ENCODE results near the gene ATP13A3.

ATP13A3 gene

DNA sequence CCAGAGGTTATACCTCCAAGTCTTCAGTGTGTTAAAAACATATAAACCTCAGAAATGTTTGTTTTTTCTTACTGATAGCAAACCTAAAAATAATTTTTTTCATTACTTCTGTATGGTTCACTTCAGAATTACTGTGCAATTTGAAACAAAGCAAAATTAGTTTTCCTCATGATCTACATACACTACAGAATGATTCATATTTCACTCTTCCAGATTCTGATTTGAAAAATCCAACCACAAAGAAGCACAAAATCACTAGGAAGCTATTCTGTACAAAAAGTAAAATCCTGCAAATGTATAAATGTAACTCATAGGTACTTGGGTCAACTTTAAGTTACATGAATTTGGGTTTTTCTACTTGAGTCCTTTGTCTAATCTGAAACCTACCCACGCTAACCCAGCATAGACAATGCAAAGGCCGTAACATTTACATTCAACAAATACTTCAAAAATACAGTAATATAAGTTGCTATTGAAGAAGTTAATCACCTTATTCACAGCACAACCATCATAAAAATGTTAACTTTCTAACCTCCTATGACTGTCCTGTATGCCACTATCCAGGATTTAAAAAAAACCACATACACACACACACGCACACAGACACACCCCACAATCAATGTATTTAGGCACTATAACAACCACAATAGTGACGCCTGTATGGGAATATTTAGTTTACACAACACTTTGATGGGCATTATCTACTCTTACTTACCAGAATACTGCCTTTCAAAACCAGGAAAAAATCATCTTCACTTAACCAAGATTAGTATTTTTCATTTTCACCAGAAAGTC is 11.5 kb downstream of the ATP13A3 start:
- DNase-seq = no peak

DNA sequence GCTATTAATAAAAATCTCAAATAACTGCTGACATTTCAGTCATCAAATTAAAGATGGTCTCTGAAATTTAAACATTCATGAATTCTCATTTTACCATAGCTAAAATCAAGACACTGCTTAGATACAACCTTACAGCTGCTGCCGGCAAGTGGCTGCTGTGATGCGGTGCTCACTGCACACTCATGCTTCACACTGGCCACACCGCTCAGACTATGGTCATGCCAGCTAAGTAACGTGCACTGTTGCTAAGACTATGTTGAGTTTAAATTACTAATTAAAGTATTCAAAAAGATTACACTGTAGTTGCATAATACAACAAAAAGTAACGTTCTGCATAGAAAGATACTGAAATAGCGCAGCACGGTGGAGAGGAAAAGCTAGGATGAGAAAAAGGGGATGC is 12.1 kb downstream of the ATP13A3 start:
- DNase-seq = no peak

DNA sequence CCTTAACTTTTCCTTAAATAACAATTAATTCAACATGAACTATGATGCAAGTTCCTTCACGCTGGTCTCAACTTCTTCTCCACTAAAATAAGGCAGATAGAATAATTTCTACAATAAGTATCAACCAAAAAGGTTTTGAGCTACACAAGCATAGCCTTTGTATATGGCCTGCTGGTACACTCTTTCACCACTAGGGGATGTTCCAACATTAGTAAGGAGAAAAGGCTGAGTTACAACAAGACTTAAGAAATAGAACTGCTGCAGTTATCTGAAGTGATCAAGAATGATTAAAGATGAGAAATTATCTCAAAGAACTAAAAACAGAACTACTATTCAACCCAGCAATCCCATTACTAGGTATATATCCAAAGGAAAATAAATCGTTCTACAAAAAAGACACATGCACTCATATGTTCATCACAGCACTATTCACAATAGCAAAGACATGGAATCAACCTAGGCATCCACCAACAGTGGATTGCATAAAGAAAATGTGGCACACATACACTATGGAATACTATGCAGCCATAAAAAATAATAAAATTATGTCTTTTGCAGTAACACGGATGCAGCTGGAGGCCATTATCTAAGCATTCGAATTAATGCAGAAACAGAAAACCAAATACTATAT is 14.4 kb downstream of the ATP13A3 start:
- no peak for DNase-seq

DNA sequence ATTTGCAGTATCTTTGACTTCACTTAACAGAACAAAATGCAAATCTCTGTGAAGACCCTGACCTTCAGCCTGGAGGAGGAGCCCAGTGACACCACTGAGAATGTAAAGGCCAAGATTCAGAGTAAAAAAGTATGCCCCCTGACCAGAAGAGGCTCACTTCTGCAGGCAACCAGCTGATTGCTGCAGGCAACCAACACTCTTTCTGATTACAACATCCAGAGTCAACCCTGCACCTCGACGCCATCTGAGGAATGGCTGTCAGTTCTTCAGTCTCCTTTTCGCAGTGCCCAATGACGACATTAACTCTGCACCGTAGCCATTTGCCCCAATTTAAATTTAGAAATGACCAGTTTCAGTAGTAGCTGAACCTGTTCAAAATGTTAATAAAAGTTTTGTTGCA is 14.9 kb downstream of the ATP13A3 start:
- DNase-seq = no peak

DNA sequence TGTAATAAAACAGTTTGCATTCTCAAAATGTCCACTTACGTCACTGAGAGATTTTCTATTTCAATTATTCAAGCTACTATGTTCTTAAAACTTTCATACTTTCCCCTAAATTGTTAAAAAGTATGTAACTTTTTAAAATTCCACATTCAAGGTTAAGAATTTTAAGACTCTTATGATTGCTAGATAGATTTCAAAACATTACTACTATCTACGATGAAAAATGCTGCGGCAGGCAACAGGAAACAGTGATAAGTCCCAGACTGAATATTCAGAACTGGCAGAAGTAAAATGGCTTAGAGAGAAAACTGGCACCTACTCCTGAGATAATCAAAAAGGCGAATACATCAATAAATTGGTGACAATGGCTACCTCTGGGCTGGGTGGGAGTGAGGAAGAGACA is 16.2 kb downstream of the ATP13A3 start:
- no peak for DNase-seq

DNA sequence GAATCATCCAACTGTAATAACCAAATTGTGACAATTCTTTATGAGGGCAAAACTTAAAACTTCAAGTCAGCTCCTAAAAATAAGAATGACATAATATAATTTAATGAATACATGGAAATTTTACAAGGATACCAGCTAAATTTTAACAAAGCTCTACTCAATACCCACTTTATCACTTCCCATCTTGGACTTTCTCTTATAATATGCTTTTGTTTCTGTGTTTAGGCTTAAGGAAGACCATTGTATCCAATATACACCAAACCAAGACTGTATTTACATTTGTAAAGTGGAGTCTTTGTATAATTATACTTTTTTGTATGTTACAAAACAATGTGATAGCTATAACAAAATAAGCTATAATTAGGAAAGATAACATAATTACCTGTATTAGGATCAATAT is 16.8 kb downstream of the ATP13A3 start:
- DNase-seq = no peak

DNA sequence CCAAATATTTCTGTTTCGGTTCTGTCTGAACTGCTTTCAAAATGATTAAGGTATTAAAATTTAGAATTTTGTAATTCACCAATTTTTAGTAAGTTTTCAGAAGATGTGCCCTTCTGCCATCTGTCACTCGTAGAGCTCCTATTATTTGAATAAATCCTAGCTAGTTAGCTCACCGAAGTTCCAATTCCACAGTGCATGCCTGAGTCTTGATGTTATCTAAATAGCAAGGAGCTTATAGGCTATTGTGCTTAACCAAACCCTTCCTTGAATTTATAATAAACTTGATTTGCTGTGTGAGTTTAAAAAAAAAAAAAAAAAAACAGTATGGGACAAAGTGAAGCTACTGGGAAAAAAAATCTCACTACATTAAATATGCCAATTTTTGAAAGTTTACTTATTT is 18.7 kb downstream of the ATP13A3 start:
- DNase-seq = no peak

DNA sequence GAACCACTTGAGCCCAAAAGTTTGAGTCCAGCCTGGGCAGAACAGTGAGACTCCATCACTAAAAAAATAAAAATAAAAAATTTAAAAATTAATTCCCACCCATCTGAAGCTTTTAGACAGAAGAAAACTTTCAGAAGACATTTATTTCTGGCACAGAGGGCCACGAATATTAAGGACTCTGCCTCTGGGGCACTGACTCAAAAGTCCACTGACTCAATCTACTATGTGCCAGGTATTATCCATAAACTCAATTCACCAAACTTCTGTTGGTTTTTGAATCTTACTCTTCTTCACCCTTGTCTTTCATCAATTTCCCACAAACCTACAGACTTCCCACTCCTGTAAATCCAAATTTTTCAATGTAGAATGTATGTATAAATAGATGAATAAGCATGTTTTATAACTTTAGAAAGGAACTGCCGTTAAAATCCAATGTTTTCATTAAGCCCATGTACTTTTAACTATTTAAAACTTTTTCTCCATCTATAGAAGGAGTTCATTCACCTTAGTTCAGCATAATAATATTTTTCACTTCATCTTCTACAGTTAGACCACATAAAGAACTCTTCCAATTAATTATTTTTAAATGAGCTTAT is 19.9 kb downstream of the ATP13A3 start:
- no peak for DNase-seq

DNA sequence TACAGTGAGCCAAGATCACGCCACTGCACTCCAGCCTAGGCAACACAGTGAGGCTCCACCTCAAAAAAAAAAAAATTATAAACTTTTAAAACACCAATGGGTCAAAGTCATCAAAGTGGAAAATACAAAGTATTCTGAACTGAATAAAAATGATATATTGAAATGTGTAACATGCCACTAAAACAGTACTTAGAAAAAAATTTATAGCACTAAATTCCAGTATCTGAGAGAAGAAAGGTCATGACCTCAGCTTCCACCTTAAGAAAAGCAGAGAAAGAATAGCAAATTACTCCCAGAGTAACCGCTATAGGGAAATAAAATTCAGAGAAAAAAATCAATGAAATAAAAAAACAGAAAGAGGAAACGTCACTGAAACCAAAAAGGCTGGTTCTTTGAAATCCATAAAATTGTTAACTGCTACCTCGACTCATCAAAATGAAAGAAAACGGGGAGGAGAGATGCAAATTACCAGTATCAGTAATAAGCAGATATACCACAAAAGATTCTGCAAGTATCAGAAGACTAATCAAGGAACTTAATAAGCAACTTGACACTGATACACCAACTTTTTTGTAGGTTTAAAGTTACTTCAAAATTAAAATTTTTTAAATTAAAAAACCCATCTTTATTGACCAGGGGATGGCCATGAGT is 20.8 kb downstream of the ATP13A3 start:
- DNase-seq = no peak

DNA sequence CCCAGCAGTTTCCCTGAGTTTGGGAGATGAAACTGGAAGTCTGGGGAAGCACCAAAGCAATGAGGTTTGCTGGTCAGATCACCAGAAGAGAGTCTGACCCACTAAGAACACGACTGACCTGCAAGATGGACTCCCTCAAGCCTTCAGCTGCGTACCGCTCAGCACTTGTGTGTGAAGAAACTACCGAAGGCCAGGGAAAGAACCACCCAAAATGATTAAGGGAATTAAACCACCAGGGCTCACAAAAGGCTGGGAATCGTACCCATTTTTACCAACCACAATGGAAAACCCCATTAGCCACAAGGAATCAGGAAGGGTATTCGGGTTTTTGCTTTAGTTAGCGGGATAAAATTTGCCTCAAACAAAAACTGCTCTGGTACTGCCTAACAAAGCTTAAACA is 21.6 kb downstream of the ATP13A3 start:
- DNase-seq = no peak

DNA sequence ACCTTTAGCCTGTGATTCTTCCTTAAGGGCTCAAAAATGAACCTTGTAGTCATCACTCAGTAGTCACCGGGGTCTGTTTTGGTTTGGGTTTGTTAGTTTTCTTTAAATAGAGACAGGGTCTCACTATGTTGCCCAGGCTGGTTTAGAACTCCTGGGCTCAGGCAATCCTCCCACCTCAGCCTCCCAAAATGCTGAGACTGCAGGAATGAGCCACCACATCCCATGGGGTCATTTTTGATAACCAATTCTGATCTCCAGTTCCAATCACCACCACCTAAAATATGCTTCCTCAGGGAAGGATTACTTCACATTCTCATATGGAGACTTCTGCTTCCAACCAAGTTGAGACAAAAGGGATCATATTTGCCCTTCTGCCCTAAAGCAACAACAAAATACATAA is 22.1 kb downstream of the ATP13A3 start:
- DNase-seq = no peak

DNA sequence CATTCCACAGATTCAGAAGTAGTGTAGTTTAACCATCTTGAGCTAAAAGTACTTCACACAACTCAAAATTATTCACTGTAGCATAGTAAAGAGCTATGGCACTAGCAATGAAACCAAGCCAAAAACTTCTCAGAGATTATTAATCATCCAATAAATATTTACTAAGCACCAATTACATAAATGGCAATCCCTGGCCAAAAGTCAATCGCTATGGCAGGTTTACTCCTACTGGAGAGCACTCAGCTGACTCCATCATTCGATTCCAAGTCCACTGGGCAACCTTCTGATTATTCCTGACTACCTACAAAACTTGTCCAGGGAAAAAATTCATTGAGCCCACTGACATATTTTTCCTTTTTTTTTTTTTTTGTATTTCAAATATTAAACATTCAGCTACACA is 23.9 kb downstream of the ATP13A3 start:
- DNase-seq = no peak

DNA sequence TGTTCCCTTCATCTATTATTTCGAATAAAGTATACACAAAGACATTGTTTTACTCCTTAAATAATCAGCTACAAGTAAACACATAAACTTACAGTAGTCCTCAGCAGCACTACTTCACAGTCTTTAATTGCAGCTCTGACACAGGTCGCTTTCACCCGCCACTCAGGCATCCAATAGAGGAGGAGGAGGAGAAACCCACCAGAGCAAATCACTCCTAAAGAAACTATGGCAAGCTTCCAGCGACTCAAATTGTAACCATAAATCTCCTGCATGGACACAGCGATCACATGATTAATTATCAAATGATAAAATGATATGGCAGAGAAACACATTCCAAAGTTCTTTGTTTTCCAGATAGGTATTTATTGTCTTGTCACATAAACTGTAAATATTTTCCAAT is 26.2 kb downstream of the ATP13A3 start:
- DNase-seq = no peak

DNA sequence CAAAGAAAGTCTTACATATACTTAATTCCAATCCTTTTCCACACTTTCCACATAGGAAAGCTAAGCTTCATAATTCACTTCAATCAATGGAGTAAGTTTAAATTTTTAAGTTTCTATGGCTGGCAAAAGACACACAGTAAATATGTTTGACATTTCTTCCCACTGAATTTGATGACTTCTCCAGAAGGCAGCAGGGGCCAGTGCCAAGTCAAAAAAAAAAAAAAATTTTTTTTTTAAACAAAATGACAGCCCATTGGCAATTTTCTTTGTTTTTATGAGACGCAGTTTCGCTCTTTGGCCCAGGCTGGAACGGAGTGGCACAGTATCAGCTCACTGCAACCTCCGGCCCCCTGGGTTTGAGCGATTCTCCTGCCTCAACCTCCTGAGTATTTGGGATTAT is 28.7 kb downstream of the ATP13A3 start:
- no peak for DNase-seq

DNA sequence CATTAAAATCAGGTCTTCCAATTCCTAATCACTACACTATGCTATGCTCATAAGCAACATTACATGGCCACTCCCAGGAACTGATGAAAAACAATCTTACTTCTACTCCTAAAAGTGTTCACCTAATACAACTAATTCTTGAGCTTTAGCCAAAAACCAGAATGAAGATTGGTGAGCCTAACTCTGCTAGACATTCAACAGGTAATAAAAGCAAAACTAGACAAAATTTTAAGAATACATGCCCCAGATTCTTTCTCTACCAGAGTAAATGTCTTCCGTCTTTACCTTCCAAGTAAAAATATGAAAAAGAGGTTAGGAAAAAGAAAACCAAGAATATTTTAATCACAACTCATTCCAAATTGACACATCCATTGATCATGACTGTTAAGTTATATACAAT is 31.3 kb downstream of the ATP13A3 start:
- DNase-seq = no peak

DNA sequence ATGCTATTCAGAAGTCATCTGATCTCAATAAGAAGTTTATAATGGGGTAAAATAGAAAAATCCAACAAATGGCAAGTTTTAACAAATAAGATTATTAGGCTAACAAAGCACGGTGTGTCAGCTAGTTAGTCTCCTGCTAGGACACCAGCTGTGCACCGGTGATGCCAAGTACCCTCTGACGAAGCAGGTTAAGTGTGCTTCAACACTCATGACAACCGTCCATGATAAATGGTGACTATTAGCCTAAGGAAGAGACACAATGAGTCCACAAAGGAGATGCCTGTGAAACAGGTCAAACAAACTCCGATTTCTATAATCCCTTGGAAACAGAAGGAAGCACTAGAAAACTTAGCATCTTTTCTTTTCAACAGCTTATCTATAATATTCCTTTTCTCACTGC is 36.5 kb downstream of the ATP13A3 start:
- no peak for DNase-seq

DNA sequence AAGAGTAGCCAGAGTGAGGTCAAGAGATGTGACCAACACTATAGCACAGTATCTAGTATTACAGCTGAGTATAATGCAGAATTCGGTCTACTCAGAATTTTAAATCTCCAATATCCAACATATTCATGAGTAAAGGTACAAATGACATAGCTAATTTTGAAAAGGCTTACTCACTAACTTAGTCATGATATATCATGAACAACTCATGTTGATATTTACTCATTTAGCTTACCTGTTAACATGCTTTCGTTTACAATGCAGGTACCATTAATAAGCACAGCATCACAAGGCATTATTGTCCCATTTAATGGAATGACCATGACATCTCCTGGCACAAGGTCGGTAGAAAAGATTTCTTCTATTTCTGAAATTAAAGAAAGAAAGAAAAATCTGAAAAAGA is 36.9 kb downstream of the ATP13A3 start:
- no peak for DNase-seq

DNA sequence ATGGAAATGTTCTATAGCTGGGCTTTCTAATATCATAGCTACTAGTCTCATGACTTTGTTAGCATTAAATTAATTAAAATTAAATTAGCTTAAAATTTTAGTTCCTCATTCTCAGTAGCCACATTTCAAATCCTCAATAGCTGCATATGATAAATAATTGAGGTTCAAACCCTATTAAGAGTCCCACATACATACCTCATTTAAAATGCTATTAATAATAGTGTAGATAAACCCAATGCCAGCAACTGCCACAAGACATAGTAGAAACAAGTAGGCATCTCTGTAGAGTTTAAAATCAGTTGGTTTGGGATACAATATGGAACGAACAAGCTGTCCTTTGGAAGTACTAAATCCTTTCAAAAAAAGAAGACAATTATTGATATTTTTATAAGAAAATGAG is 39.1 kb downstream of the ATP13A3 start:
- DNase-seq = no peak

DNA sequence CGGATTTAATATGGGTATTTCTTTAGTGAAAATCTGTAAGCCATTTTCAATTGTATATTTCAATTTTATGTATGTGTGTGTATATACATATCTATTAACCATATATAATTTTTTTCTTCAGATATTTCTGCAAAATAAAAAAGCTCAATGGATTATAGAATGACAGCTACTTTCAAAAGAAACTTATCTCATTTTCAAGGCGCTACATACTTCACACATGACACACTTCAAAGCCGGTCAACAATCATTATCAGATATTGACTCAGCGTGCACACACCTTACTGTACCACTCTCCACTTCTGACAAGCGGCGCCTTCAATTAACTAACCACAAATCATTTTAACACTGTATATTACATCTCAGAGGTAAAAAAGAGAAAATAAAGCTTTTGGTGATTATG is 39.6 kb downstream of the ATP13A3 start:
- no peak for DNase-seq

DNA sequence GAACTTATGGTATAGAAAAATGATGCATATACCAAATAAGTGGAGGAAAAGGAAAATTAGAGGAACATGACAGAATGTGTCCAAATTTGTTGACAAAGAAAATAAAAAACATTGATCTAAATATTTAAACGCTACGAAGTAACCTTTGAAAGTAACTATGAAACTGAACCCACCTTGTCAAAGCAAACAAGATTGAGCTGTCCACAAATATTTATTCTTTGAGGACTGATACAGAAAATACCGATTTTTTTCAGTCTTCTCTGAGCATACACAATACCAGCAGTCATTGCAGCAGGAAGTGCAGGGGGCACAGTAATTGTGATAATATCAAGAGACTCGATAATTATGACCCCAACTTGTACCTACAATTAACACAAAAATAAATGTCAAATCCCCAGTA is 40.0 kb downstream of the ATP13A3 start:
- no peak for DNase-seq

DNA sequence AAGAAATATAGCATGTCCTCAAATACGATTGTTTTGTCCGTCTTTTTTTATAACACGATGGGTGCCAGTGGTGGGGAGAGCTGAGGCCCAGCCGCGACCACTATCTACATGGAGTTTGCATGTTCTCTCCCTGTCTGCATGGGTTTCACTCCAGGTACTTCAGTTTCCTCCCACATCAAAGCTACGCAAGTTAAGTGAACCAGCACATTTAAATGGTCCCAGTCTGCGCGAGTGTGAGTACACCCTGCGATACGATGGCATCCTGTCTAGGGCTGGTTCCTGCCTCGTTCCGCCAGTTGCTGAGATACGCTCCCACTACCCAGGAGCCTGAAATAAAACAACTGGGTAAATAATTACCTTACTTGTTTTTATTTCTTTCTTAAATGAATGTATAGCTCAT is 40.6 kb downstream of the ATP13A3 start:
- no peak for DNase-seq

DNA sequence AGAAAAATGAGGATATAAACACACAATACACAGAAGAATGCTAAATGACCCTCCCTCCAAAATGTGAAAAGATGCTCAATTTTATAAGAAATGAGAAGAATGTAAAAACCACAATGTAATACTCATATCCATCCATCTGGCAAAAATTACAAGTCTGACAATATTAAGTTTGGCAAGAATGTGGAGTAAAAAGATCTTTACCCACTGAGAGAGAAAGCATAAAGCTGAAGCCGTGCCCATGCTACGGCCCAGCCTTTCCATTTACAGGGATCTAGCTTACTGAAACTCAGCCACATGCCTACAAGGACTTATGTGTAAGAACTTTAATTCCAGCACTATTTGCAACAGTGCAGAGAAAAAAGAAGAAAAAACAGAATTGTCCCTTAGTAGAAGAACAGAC is 42.9 kb downstream of the ATP13A3 start:
- no peak for DNase-seq

DNA sequence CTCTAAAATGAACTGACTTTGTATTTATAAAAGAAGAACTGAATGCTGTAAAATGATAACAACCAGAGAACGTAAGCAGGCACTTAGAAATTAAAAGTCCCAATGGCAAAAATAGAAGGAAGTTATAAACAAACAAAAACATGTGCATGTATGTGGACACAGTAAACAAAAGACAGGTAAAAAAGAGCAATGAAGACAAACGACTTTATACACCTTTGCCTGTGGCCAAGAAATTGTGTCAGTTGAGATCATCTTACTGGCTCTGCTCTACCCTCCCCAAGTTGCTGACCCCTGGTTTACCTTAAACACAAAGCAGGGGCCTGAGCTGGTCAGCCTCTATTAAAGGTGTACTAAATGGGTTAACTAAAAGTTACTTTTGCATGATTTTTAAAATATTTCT is 46.0 kb downstream of the ATP13A3 start:
- no peak for DNase-seq
